HUES6 (cell line): ENCODE results near the gene ZNF438.

Source experiments
- H3K27ac ChIP-seq: 2 replicates; pipeline ENCODE4 v1.7.0; 2013; ENCODE audit warnings: low read depth, mild to moderate bottlenecking, low read length, inconsistent platforms
- H3K27me3 ChIP-seq: 2 replicates; pipeline ENCODE4 v1.6.1; 2013; ENCODE audit warnings: low read length; ENCODE audit not compliant: control insufficient read depth, insufficient read depth
- H3K36me3 ChIP-seq: 2 replicates; pipeline ENCODE4 v1.6.1; 2013; ENCODE audit warnings: low read length; ENCODE audit not compliant: control insufficient read depth, insufficient read depth
- H3K4me1 ChIP-seq: 2 replicates; pipeline ENCODE4 v1.6.1; 2013; ENCODE audit warnings: low read length; ENCODE audit not compliant: control insufficient read depth, insufficient read depth
- H3K4me3 ChIP-seq: 2 replicates; pipeline ENCODE4 v1.5.1; 2013; ENCODE audit warnings: low read depth, low read length
- H3K9ac ChIP-seq: one replicate; pipeline ENCODE4 v1.6.1; 2013; ENCODE audit warnings: mild to moderate bottlenecking, low read length
- H3K9me3 ChIP-seq: 2 replicates; pipeline ENCODE4 v1.6.1; 2013; ENCODE audit warnings: low read depth, low read length; ENCODE audit not compliant: control insufficient read depth, insufficient read depth

ZNF438 gene

GRCh38 chr10:30882281-30882680 lies 149.4 kb downstream of the ZNF438 start:
- Histone ChIP-seq H3K27ac (no peak overlapping the region), H3K9me3 (no peaks in the 10 kb centered on the region), H3K27me3 (no peaks in the 10 kb centered on the region), H3K4me3 (no peak overlapping the region), H3K36me3 (no peaks in the 10 kb centered on the region), H3K4me1 (peaks cover 12% of the 10 kb centered on the region), H3K9ac (no peak overlapping the region)

GRCh38 chr10:30878920-30879319 lies 152.7 kb downstream of the ZNF438 start:
- Histone ChIP-seq H3K4me3 (no peak overlapping the region), H3K4me1 (no peaks in the 10 kb centered on the region), H3K27me3 (no peaks in the 10 kb centered on the region), H3K9me3 (no peaks in the 10 kb centered on the region), H3K9ac (no peak overlapping the region), H3K36me3 (no peaks in the 10 kb centered on the region), H3K27ac (no peak overlapping the region)

GRCh38 chr10:30877111-30877510 lies 154.6 kb downstream of the ZNF438 start:
- H3K36me3 ChIP-seq: no peaks in the 10 kb centered on the region
- H3K4me3 ChIP-seq: no peak overlapping the region
- no peaks in the 10 kb centered on the region for H3K9me3 ChIP-seq
- no peak overlapping the region for H3K27ac ChIP-seq
- no peak overlapping the region for H3K9ac ChIP-seq
- H3K4me1 ChIP-seq: no peaks in the 10 kb centered on the region
- H3K27me3 ChIP-seq: no peaks in the 10 kb centered on the region

GRCh38 chr10:30873411-30873810 lies 158.3 kb downstream of the ZNF438 start:
- Histone ChIP-seq H3K36me3 (no peaks in the 10 kb centered on the region), H3K27ac (no peak overlapping the region), H3K4me3 (no peak overlapping the region), H3K9me3 (no peaks in the 10 kb centered on the region), H3K9ac (no peak overlapping the region), H3K27me3 (no peaks in the 10 kb centered on the region), H3K4me1 (no peaks in the 10 kb centered on the region; the same call in 1 of the 2 replicates)

GRCh38 chr10:30870896-30871295 lies 160.8 kb downstream of the ZNF438 start:
- H3K36me3 ChIP-seq: no peaks in the 10 kb centered on the region
- H3K4me3 ChIP-seq: no peak overlapping the region
- H3K4me1 ChIP-seq: no peaks in the 10 kb centered on the region; the same call in 1 of the 2 replicates
- no peaks in the 10 kb centered on the region for H3K9me3 ChIP-seq
- H3K27ac ChIP-seq: no peak overlapping the region
- H3K27me3 ChIP-seq: no peaks in the 10 kb centered on the region
- no peak overlapping the region for H3K9ac ChIP-seq

GRCh38 chr10:30869566-30869965 lies 162.1 kb downstream of the ZNF438 start:
- no peaks in the 10 kb centered on the region for H3K27me3 ChIP-seq
- H3K27ac ChIP-seq: no peak overlapping the region
- no peak overlapping the region for H3K9ac ChIP-seq
- no peaks in the 10 kb centered on the region; the same call in 1 of the 2 replicates for H3K4me1 ChIP-seq
- no peaks in the 10 kb centered on the region for H3K36me3 ChIP-seq
- no peak overlapping the region for H3K4me3 ChIP-seq
- no peaks in the 10 kb centered on the region for H3K9me3 ChIP-seq

GRCh38 chr10:30868611-30869010 lies 163.1 kb downstream of the ZNF438 start:
- Histone ChIP-seq H3K9ac (no peak overlapping the region), H3K9me3 (no peaks in the 10 kb centered on the region), H3K4me3 (no peak overlapping the region), H3K27me3 (no peaks in the 10 kb centered on the region), H3K36me3 (no peaks in the 10 kb centered on the region), H3K27ac (no peak overlapping the region), H3K4me1 (no peaks in the 10 kb centered on the region; the same call in 1 of the 2 replicates)

GRCh38 chr10:30866896-30867295 lies 164.8 kb downstream of the ZNF438 start:
- H3K27ac ChIP-seq: no peak overlapping the region
- H3K9ac ChIP-seq: no peak overlapping the region

GRCh38 chr10:30865141-30865926 lies 166.3 kb downstream of the ZNF438 start:
- Histone ChIP-seq H3K4me1 (no peaks in the 10 kb centered on the region; the same call in 1 of the 2 replicates), H3K27ac (no peak overlapping the region), H3K4me3 (no peak overlapping the region), H3K9ac (no peak overlapping the region), H3K36me3 (no peaks in the 10 kb centered on the region), H3K9me3 (no peaks in the 10 kb centered on the region), H3K27me3 (no peaks in the 10 kb centered on the region)

More at GRCh38 chr10:30866896-30867295, 164.8 kb downstream of the ZNF438 start:
- Histone ChIP-seq H3K4me1 (no peaks in the 10 kb centered on the region; the same call in 1 of the 2 replicates), H3K36me3 (no peaks in the 10 kb centered on the region), H3K4me3 (no peak overlapping the region), H3K9me3 (no peaks in the 10 kb centered on the region), H3K27me3 (no peaks in the 10 kb centered on the region)

- H3K27me3 ChIP-seq: no peaks in the 10 kb centered on the region
- no peaks in the 10 kb centered on the region for H3K9me3 ChIP-seq
- H3K27ac ChIP-seq: no peak overlapping the region
- no peaks in the 10 kb centered on the region for H3K4me1 ChIP-seq
- H3K36me3 ChIP-seq: no peaks in the 10 kb centered on the region
- no peak overlapping the region for H3K4me3 ChIP-seq
- no peak overlapping the region for H3K9ac ChIP-seq
These were observed 168.0 kb downstream of the ZNF438 start for GRCh38 chr10:30863516-30864210.

GRCh38 chr10:30862486-30862885 lies 169.2 kb downstream of the ZNF438 start:
- H3K36me3 ChIP-seq: no peaks in the 10 kb centered on the region
- no peaks in the 10 kb centered on the region for H3K27me3 ChIP-seq
- H3K9me3 ChIP-seq: no peaks in the 10 kb centered on the region
- H3K27ac ChIP-seq: no peak overlapping the region
- no peak overlapping the region for H3K4me3 ChIP-seq
- peaks cover 4% of the 10 kb centered on the region; the same call in 1 of the 2 replicates for H3K4me1 ChIP-seq
- H3K9ac ChIP-seq: no peak overlapping the region
